ENCODE results near the gene FARP1. TPM values are rescaled to one million over a fixed set of nuclear protein-coding genes. Genes with fewer than 3 reads are reported as not detected.

Gene FARP1
- total and polyA plus RNA-seq, 2 of the 8 experiments (the other 6 are each of a cell fraction or from before 2014, with no cell fraction given): 24.7 to 104 TPM

- no peak for TF ChIP-seq POU5F1 (IDR thresholded peaks at IDR 0.05; ENCODE audit: low read depth, low read length)
- no peak for TF ChIP-seq MAFK (IDR thresholded peaks at IDR 0.05; ENCODE audit: low read depth, low read length)
- no peak for TF ChIP-seq BCL11A (IDR thresholded peaks at IDR 0.05; ENCODE audit: low read depth in 2 of 2, low read length in 2 of 2)
- no peak for TF ChIP-seq NANOG (IDR thresholded peaks at IDR 0.05; ENCODE audit: insufficient read depth, low read depth, low read length, poor library complexity, severe bottlenecking)
- no peak for TF ChIP-seq NRF1 (IDR thresholded peaks at IDR 0.05; ENCODE audit: low read depth, low read length)
- TF ChIP-seq RFX5 (IDR thresholded peaks at IDR 0.05; ENCODE audit: borderline replicate concordance, low read depth, low read length): no peak
- Histone ChIP-seq H3K56ac (replicated peaks; ENCODE audit: insufficient read length, low read depth, low read length) (no peak overlapping the region), H2BK20ac (ENCODE audit: low read length) (no peak overlapping the region), H2BK5ac (ENCODE audit: low read depth, low read length) (no peak overlapping the region), H2BK120ac (replicated peaks; ENCODE audit: low read depth, low read length) (no peak overlapping the region), H2BK15ac (ENCODE audit: low read length) (no peak overlapping the region), H3K4me1 (replicated peaks in 1 of 4; ENCODE audit: control insufficient read depth in 3 of 4, insufficient read depth in 4 of 4, low read length in 3 of 4) (no peaks in the 10 kb centered on the region), H3K23ac (ENCODE audit: insufficient read length) (no peak overlapping the region), H3K4ac (replicated peaks; ENCODE audit: insufficient read length, low read depth, low read length) (no peak overlapping the region), H3K36me3 (ENCODE audit: control insufficient read depth in 2 of 4, insufficient read depth in 4 of 4, low read length in 3 of 4) (peaks cover 0 to 26% (median 4%) of the 10 kb centered on the region in 4 experiments; a peak in 5 of 8 replicates), H4K5ac (ENCODE audit: insufficient read length, low read depth, low read length) (no peak overlapping the region), H3K79me2 (ENCODE audit: control insufficient read depth in 1 of 2, insufficient read depth in 2 of 2, low read length in 2 of 2) (no peaks in the 10 kb centered on the region), H3K4me2 (ENCODE audit: insufficient read depth in 1 of 2, low read depth in 2 of 2, low read length in 2 of 2) (no peak overlapping the region), H4K91ac (replicated peaks; ENCODE audit: insufficient read length, low read length) (no peak overlapping the region), H2AFZ (ENCODE audit: low read length) (no peak overlapping the region), H3K4me3 (ENCODE audit: extremely low read depth in 1 of 4, insufficient read depth in 2 of 4, low read depth in 3 of 4, low read length in 4 of 4) (no peak overlapping the region), H3K14ac (ENCODE audit: insufficient read length) (no peak overlapping the region), H3K27me3 (replicated peaks in 1 of 4; ENCODE audit: control insufficient read depth in 3 of 4, extremely low read depth in 1 of 4, insufficient read depth in 3 of 4, low read length in 3 of 4) (no peaks in the 10 kb centered on the region), H2BK12ac (ENCODE audit: low read depth, low read length) (no peak overlapping the region), H3K79me1 (ENCODE audit: low read depth, low read length) (no peaks in the 10 kb centered on the region), H4K8ac (ENCODE audit: extremely low read depth, insufficient read depth, low read length) (no peak overlapping the region), H3K9me3 (ENCODE audit: insufficient read depth in 2 of 2, low read depth in 1 of 2, low read length in 1 of 2) (no peaks in the 10 kb centered on the region), H3K9ac (replicated peaks in 1 of 4; ENCODE audit: extremely low read depth in 1 of 4, low read depth in 3 of 4, low read length in 3 of 4) (no peak overlapping the region), H3K23me2 (ENCODE audit: low read depth, low read length) (no peaks in the 10 kb centered on the region), H3K27ac (ENCODE audit: low read depth, low read length) (no peak overlapping the region), H3K18ac (ENCODE audit: extremely low read depth, low read length) (no peak overlapping the region), H4K20me1 (replicated peaks in 1 of 2; ENCODE audit: control insufficient read depth in 1 of 2, insufficient read depth in 2 of 2, low read length in 2 of 2) (peaks cover 0 to 2% of the 10 kb centered on the region in 2 experiments), H2AK5ac (ENCODE audit: low read depth, low read length) (no peak overlapping the region)
- WGBS, 2 experiments (ENCODE audit: extremely low coverage in 1 of 2, insufficient coverage in 1 of 2, insufficient read length in 1 of 2, insufficient replicate concordance in 2 of 2, low coverage in 1 of 2, low lambda C conversion rate in 2 of 2, missing lambda C conversion rate in 1 of 2): 95% methylated on average over 5 of the region's 5 CpGs; no CpG with 5 or more reads in 1 of the 2 experiments
- ChIA-PET POLR2A (ENCODE audit: partially characterized antibody) (interaction anchor here (1.6 kb wide), 1 partner anchor 11 kb away, joined by 4 read pairs; no protein-coding TSS in a partner anchor), CTCF (ENCODE audit: partially characterized antibody) (interaction anchor here (0.8 to 1.2 kb wide), 2 partner anchors 42 to 46 kb away, joined by 3 read pairs; no protein-coding TSS in a partner anchor)
- DNase-seq (ENCODE audit: low read depth in 1 of 2, low spot score in 2 of 2) (no peak), FAIRE-seq (no peak)
Measured at GRCh38 chr13:98384739-98385138, 241.8 kb downstream of the FARP1 start.

Data from H1 (cell line).